ENCODE data around the gene FGL2.
"Not testable (repeated sequence)": the region's sequence is repeated elsewhere in the genome, so short reads cannot be mapped to it uniquely, and the experiment has no call there.

Gene FGL2

GRCh38 chr7:77232467-77232866 is 32.8 kb upstream of the FGL2 start:
- Histone ChIP-seq H3K27me3 (ENCODE audit: control insufficient read depth, insufficient read depth, low read length) (no peaks in the 10 kb centered on the region), H3K9ac (ENCODE audit: low read depth, low read length) (no peak overlapping the region), H3K4me3 (ENCODE audit: low read depth, low read length) (no peak overlapping the region), H3K36me3 (ENCODE audit: control insufficient read depth, insufficient read depth, low read length) (no peaks in the 10 kb centered on the region), H3K9me3 (ENCODE audit: control insufficient read depth, insufficient read depth, low read length) (no peaks in the 10 kb centered on the region), H3K4me1 (ENCODE audit: control insufficient read depth, insufficient read depth, low read length) (peaks cover 4% of the 10 kb centered on the region)

GRCh38 chr7:77228795-77229194 is 29.2 kb upstream of the FGL2 start:
- H3K9me3 ChIP-seq (ENCODE audit: control insufficient read depth, insufficient read depth, low read length); H3K36me3 ChIP-seq (ENCODE audit: control insufficient read depth, insufficient read depth, low read length); H3K9ac ChIP-seq (ENCODE audit: low read depth, low read length); H3K4me1 ChIP-seq (ENCODE audit: control insufficient read depth, insufficient read depth, low read length); H3K27me3 ChIP-seq (ENCODE audit: control insufficient read depth, insufficient read depth, low read length); H3K4me3 ChIP-seq (ENCODE audit: low read depth, low read length): not testable (repeated sequence)

- no peak overlapping the region for H3K9ac ChIP-seq (ENCODE audit: low read depth, low read length)
- no peak overlapping the region for H3K4me3 ChIP-seq (ENCODE audit: low read depth, low read length)
- no peaks in the 10 kb centered on the region for H3K27me3 ChIP-seq (ENCODE audit: control insufficient read depth, insufficient read depth, low read length)
- H3K9me3 ChIP-seq (ENCODE audit: control insufficient read depth, insufficient read depth, low read length), result no peaks in the 10 kb centered on the region
- H3K4me1 ChIP-seq (ENCODE audit: control insufficient read depth, insufficient read depth, low read length), result no peaks in the 10 kb centered on the region
- no peaks in the 10 kb centered on the region for H3K36me3 ChIP-seq (ENCODE audit: control insufficient read depth, insufficient read depth, low read length)
Observed at GRCh38 chr7:77226357-77226839, 26.8 kb upstream of the FGL2 start.

GRCh38 chr7:77223261-77223660 is 23.6 kb upstream of the FGL2 start:
- Histone ChIP-seq H3K27me3 (ENCODE audit: control insufficient read depth, insufficient read depth, low read length) (no peaks in the 10 kb centered on the region), H3K9me3 (ENCODE audit: control insufficient read depth, insufficient read depth, low read length) (peaks cover 2% of the 10 kb centered on the region), H3K4me3 (ENCODE audit: low read depth, low read length) (no peak overlapping the region), H3K9ac (ENCODE audit: low read depth, low read length) (no peak overlapping the region), H3K36me3 (ENCODE audit: control insufficient read depth, insufficient read depth, low read length) (no peaks in the 10 kb centered on the region), H3K4me1 (ENCODE audit: control insufficient read depth, insufficient read depth, low read length) (no peaks in the 10 kb centered on the region)

- no peak overlapping the region for H3K4me3 ChIP-seq (ENCODE audit: low read depth, low read length)
- no peak overlapping the region for H3K9ac ChIP-seq (ENCODE audit: low read depth, low read length)
- H3K4me1 ChIP-seq (ENCODE audit: control insufficient read depth, insufficient read depth, low read length), result no peaks in the 10 kb centered on the region
- peaks cover 2% of the 10 kb centered on the region for H3K9me3 ChIP-seq (ENCODE audit: control insufficient read depth, insufficient read depth, low read length)
- no peaks in the 10 kb centered on the region for H3K36me3 ChIP-seq (ENCODE audit: control insufficient read depth, insufficient read depth, low read length)
- H3K27me3 ChIP-seq (ENCODE audit: control insufficient read depth, insufficient read depth, low read length), result no peaks in the 10 kb centered on the region
Observed at GRCh38 chr7:77222819-77223218, 23.2 kb upstream of the FGL2 start.

GRCh38 chr7:77222065-77222464 is 22.4 kb upstream of the FGL2 start:
- H3K4me1 ChIP-seq (ENCODE audit: control insufficient read depth, insufficient read depth, low read length), result no peaks in the 10 kb centered on the region
- H3K27me3 ChIP-seq (ENCODE audit: control insufficient read depth, insufficient read depth, low read length), result no peaks in the 10 kb centered on the region
- H3K4me3 ChIP-seq (ENCODE audit: low read depth, low read length), result no peak overlapping the region
- H3K9me3 ChIP-seq (ENCODE audit: control insufficient read depth, insufficient read depth, low read length), result peaks cover 2% of the 10 kb centered on the region
- H3K36me3 ChIP-seq (ENCODE audit: control insufficient read depth, insufficient read depth, low read length), result no peaks in the 10 kb centered on the region
- H3K9ac ChIP-seq (ENCODE audit: low read depth, low read length), result no peak overlapping the region

- not testable (repeated sequence) for H3K9ac ChIP-seq (ENCODE audit: low read depth, low read length); H3K27me3 ChIP-seq (ENCODE audit: control insufficient read depth, insufficient read depth, low read length); H3K36me3 ChIP-seq (ENCODE audit: control insufficient read depth, insufficient read depth, low read length); H3K9me3 ChIP-seq (ENCODE audit: control insufficient read depth, insufficient read depth, low read length); H3K4me3 ChIP-seq (ENCODE audit: low read depth, low read length); H3K4me1 ChIP-seq (ENCODE audit: control insufficient read depth, insufficient read depth, low read length)
Observed at GRCh38 chr7:77219701-77220331, 20.2 kb upstream of the FGL2 start.

- Histone ChIP-seq H3K36me3 (ENCODE audit: control insufficient read depth, insufficient read depth, low read length) (no peaks in the 10 kb centered on the region), H3K4me1 (ENCODE audit: control insufficient read depth, insufficient read depth, low read length) (no peaks in the 10 kb centered on the region), H3K4me3 (ENCODE audit: low read depth, low read length) (no peak overlapping the region), H3K27me3 (ENCODE audit: control insufficient read depth, insufficient read depth, low read length) (no peaks in the 10 kb centered on the region), H3K9ac (ENCODE audit: low read depth, low read length) (no peak overlapping the region), H3K9me3 (ENCODE audit: control insufficient read depth, insufficient read depth, low read length) (peaks cover 2% of the 10 kb centered on the region)
Observed at GRCh38 chr7:77217474-77218185, 18.0 kb upstream of the FGL2 start.

- H3K9ac ChIP-seq (ENCODE audit: low read depth, low read length), result no peak overlapping the region
- H3K36me3 ChIP-seq (ENCODE audit: control insufficient read depth, insufficient read depth, low read length), result no peaks in the 10 kb centered on the region
- H3K4me1 ChIP-seq (ENCODE audit: control insufficient read depth, insufficient read depth, low read length), result no peaks in the 10 kb centered on the region
- H3K9me3 ChIP-seq (ENCODE audit: control insufficient read depth, insufficient read depth, low read length), result peaks cover 2% of the 10 kb centered on the region
- H3K4me3 ChIP-seq (ENCODE audit: low read depth, low read length), result no peak overlapping the region
- no peaks in the 10 kb centered on the region for H3K27me3 ChIP-seq (ENCODE audit: control insufficient read depth, insufficient read depth, low read length)
Observed at GRCh38 chr7:77216181-77216845, 16.7 kb upstream of the FGL2 start.

GRCh38 chr7:77209479-77210139 is 10.0 kb upstream of the FGL2 start:
- no peak overlapping the region for H3K9ac ChIP-seq (ENCODE audit: low read depth, low read length)
- no peak overlapping the region for H3K4me3 ChIP-seq (ENCODE audit: low read depth, low read length)
- H3K4me1 ChIP-seq (ENCODE audit: control insufficient read depth, insufficient read depth, low read length), result no peaks in the 10 kb centered on the region
- H3K36me3 ChIP-seq (ENCODE audit: control insufficient read depth, insufficient read depth, low read length), result peaks cover 4% of the 10 kb centered on the region
- peaks cover 13% of the 10 kb centered on the region for H3K9me3 ChIP-seq (ENCODE audit: control insufficient read depth, insufficient read depth, low read length)
- no peaks in the 10 kb centered on the region for H3K27me3 ChIP-seq (ENCODE audit: control insufficient read depth, insufficient read depth, low read length)

- no peak overlapping the region for H3K4me3 ChIP-seq (ENCODE audit: low read depth, low read length)
- H3K36me3 ChIP-seq (ENCODE audit: control insufficient read depth, insufficient read depth, low read length), result peaks cover 4% of the 10 kb centered on the region
- no peaks in the 10 kb centered on the region for H3K27me3 ChIP-seq (ENCODE audit: control insufficient read depth, insufficient read depth, low read length)
- no peak overlapping the region for H3K9ac ChIP-seq (ENCODE audit: low read depth, low read length)
- peaks cover 13% of the 10 kb centered on the region for H3K9me3 ChIP-seq (ENCODE audit: control insufficient read depth, insufficient read depth, low read length)
- no peaks in the 10 kb centered on the region for H3K4me1 ChIP-seq (ENCODE audit: control insufficient read depth, insufficient read depth, low read length)
Observed at GRCh38 chr7:77208416-77208815, 8.8 kb upstream of the FGL2 start.
